ENCODE data around the gene COMMD9.
"Not testable (repeated sequence)": the region's sequence is repeated elsewhere in the genome, so short reads cannot be mapped to it uniquely, and the experiment has no call there.

The COMMD9 gene

GRCh38 chr11:36289226-36289852 is at the start of gene COMMD9:
Gene COMMD9, minus strand, starts transcription at chr11:36289424. Its CDS starts 12 bp downstream, at chr11:36289412.
- H3K36me3 Mint-ChIP-seq (ENCODE audit: low read depth): no peaks in the 10 kb centered on the region
- peak within 1 kb of the TSS; percentile 86 for H3K27ac Mint-ChIP-seq
- peak within 1 kb of the TSS; percentile 94 for H3K4me3 Mint-ChIP-seq
- H3K9me3 Mint-ChIP-seq: no peaks in the 10 kb centered on the region
- H3K27me3 Mint-ChIP-seq: no peaks in the 10 kb centered on the region
- H3K4me1 Mint-ChIP-seq (ENCODE audit: low read depth): peaks cover 40% of the 10 kb centered on the region

DNA sequence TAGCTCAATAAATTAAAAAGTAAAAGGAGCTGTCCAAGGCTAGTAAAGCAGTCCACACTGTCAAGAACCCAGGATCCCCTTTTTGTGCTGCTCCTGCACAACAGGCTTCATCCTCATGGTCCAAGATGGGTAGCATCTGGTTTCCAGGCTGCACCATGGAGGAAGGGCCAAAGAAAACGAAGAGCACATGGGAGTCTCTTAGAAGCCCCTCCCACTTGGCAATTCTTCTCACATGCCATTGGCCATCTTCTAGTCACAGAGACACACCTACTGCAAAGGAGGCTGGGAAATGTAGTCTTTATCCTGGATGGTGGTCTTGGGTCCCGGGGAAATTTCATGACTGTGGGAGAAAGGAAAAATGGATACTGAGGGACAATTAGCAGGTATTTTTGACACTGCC is 44.7 kb upstream of the COMMD9 start:
- Mint-ChIP-seq H3K4me1 (ENCODE audit: low read depth) (peaks cover 17% of the 10 kb centered on the region), H3K27me3 (peaks cover 23% of the 10 kb centered on the region), H3K27ac (no peak overlapping the region), H3K36me3 (ENCODE audit: low read depth) (no peaks in the 10 kb centered on the region), H3K9me3 (no peaks in the 10 kb centered on the region), H3K4me3 (no peak overlapping the region)

GRCh38 chr11:36333468-36333867 is 44.2 kb upstream of the COMMD9 start:
- Mint-ChIP-seq H3K36me3 (ENCODE audit: low read depth) (no peaks in the 10 kb centered on the region), H3K4me1 (ENCODE audit: low read depth) (peaks cover 21% of the 10 kb centered on the region), H3K27ac (no peak overlapping the region), H3K4me3 (no peak overlapping the region), H3K9me3 (no peaks in the 10 kb centered on the region), H3K27me3 (peaks cover 18% of the 10 kb centered on the region)

GRCh38 chr11:36330411-36330810 is 41.2 kb upstream of the COMMD9 start:
- no peaks in the 10 kb centered on the region for H3K9me3 Mint-ChIP-seq
- peaks cover 17% of the 10 kb centered on the region for H3K27me3 Mint-ChIP-seq
- no peaks in the 10 kb centered on the region for H3K36me3 Mint-ChIP-seq (ENCODE audit: low read depth)
- H3K4me1 Mint-ChIP-seq (ENCODE audit: low read depth): peaks cover 44% of the 10 kb centered on the region
- no peak overlapping the region for H3K4me3 Mint-ChIP-seq
- H3K27ac Mint-ChIP-seq: no peak overlapping the region

DNA sequence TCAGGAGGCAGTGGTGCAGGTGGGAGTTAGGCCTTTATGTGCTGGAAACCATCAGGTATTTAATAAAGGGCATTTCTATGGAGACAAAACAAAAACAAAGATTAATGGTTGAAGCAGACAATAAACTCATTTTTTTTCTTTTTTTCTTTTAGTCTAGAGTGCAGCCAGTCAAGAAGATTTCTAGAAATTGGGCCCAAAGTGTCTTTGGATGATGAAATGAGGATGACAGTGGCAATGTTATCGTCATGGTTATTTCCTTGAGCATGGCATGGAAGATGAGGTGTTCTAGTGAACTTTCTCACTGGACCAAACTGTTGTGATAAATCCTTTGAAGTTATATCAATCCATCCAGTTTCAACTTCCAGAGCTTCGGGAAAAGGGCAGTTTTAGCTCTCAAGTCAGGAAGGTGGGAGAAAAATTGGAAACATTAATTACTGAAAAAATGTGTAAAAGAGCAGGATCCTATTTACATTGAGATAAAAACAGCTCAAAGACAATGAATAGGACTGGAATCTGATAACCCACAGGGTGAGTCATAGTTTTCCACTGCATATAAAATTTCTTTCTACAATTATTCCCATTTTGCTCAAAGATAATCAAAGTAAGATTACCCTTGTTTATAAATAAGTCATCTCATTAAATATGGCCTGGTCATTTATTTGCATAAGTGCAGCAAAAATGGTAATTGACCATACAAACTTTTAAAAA is 39.9 kb upstream of the COMMD9 start:
- Mint-ChIP-seq H3K27ac (peak overlapping the region; percentile 65), H3K4me1 (ENCODE audit: low read depth) (peaks cover 44% of the 10 kb centered on the region), H3K27me3 (peaks cover 19% of the 10 kb centered on the region), H3K9me3 (no peaks in the 10 kb centered on the region), H3K36me3 (ENCODE audit: low read depth) (no peaks in the 10 kb centered on the region), H3K4me3 (no peak overlapping the region)

DNA sequence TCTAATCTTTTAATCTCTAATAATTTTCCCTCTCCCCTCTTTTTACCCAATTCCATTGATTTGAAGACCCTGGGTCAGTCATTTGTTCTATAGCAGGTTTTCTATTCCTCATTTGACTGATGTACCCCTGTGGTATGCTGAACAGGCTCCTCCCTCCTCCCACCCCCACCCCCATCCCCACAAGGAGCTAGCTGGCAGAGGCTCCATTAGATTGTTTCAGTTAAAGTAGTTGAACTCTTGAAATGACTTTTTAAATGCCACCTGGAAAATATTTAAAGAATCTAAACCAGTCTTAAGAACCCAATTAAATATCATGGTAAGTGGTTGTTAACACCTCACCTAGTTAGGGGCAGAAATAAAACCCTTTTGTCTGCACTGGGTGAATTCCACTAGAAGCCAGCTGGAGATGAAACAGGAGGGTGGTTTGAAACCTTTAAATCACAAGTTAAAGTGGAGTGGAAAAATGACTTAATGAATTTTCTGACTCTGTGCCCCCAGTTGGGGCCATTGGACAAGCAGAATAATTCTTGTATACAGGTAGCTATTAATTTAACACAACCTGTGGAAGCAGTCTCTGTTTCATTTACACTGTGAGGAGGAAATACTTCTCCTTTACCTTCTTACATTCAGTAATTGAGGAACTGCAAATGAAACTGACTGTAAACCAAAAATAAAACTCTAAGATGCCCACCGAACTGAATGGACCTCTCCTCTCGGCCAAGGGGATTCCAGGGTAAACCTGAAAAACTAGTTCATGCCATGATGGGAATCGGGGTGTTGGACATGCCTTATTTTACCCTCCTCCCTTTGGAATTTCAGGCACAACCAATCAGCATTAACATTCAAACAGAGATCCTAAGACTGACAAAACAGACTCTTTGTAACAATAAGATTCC is 37.5 kb upstream of the COMMD9 start:
- Mint-ChIP-seq H3K4me1 (ENCODE audit: low read depth) (peaks cover 44% of the 10 kb centered on the region), H3K9me3 (no peaks in the 10 kb centered on the region), H3K36me3 (ENCODE audit: low read depth) (no peaks in the 10 kb centered on the region), H3K27ac (peak overlapping the region; percentile 87), H3K27me3 (peaks cover 20% of the 10 kb centered on the region), H3K4me3 (peak overlapping the region; percentile 52)

- not testable (repeated sequence) for H3K27ac Mint-ChIP-seq; H3K4me3 Mint-ChIP-seq; H3K36me3 Mint-ChIP-seq (ENCODE audit: low read depth); H3K9me3 Mint-ChIP-seq
- Mint-ChIP-seq H3K27me3 (peaks cover 20% of the 10 kb centered on the region), H3K4me1 (ENCODE audit: low read depth) (peaks cover 42% of the 10 kb centered on the region)
Measured at GRCh38 chr11:36325403-36325802, 36.2 kb upstream of the COMMD9 start.

GRCh38 chr11:36324956-36325355 is 35.7 kb upstream of the COMMD9 start:
- not testable (repeated sequence) for H3K36me3 Mint-ChIP-seq (ENCODE audit: low read depth); H3K27ac Mint-ChIP-seq; H3K9me3 Mint-ChIP-seq; H3K4me3 Mint-ChIP-seq
- Mint-ChIP-seq H3K4me1 (ENCODE audit: low read depth) (peaks cover 37% of the 10 kb centered on the region), H3K27me3 (peaks cover 15% of the 10 kb centered on the region)

GRCh38 chr11:36317992-36318391 is 28.8 kb upstream of the COMMD9 start:
- no peak overlapping the region for H3K4me3 Mint-ChIP-seq
- H3K4me1 Mint-ChIP-seq (ENCODE audit: low read depth): peaks cover 4% of the 10 kb centered on the region
- peaks cover 48% of the 10 kb centered on the region for H3K27me3 Mint-ChIP-seq
- no peaks in the 10 kb centered on the region for H3K9me3 Mint-ChIP-seq
- H3K27ac Mint-ChIP-seq: no peak overlapping the region
- H3K36me3 Mint-ChIP-seq (ENCODE audit: low read depth): no peaks in the 10 kb centered on the region

DNA sequence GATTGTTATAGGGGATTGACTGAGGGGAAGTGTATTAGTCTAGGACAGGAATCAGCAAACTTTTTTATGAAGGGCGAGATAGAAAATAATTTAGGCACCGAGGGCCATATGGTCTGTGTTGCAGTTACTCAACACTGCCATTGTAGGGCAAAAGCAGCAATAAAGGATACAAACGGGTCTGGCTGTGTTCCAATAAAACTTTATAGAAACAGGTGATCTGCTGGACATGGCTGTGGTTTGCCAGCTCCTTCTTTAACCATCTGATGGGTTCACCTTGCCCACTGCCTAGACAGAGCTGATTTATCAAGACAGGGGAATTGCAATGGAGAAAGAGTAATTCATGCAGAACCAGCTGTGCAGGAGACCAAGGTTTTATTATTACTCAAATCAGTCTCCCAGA is 26.8 kb upstream of the COMMD9 start:
- Mint-ChIP-seq H3K4me1 (ENCODE audit: low read depth) (peaks cover 11% of the 10 kb centered on the region), H3K36me3 (ENCODE audit: low read depth) (no peaks in the 10 kb centered on the region), H3K27ac (no peak overlapping the region), H3K9me3 (no peaks in the 10 kb centered on the region), H3K27me3 (peaks cover 55% of the 10 kb centered on the region), H3K4me3 (no peak overlapping the region)

DNA sequence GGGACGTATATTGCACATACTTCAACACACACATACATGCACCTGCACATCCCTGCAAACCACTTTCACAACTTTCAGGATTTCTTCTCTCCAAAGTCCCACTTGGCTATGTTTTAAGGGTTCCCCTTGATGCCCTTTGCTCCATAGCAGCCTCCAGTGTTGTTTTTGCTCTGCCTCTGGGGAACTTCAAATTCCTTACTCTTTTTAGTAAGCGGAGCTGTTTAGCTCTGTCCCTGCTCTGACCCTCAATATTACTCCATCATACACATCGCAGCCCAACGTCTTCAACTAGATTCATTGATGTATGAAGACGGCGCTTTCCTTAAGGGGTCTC is 25.2 kb upstream of the COMMD9 start:
- H3K36me3 Mint-ChIP-seq (ENCODE audit: low read depth): no peaks in the 10 kb centered on the region
- H3K4me3 Mint-ChIP-seq: no peak overlapping the region
- H3K27me3 Mint-ChIP-seq: peaks cover 63% of the 10 kb centered on the region
- peaks cover 11% of the 10 kb centered on the region for H3K4me1 Mint-ChIP-seq (ENCODE audit: low read depth)
- no peaks in the 10 kb centered on the region for H3K9me3 Mint-ChIP-seq
- H3K27ac Mint-ChIP-seq: no peak overlapping the region

DNA sequence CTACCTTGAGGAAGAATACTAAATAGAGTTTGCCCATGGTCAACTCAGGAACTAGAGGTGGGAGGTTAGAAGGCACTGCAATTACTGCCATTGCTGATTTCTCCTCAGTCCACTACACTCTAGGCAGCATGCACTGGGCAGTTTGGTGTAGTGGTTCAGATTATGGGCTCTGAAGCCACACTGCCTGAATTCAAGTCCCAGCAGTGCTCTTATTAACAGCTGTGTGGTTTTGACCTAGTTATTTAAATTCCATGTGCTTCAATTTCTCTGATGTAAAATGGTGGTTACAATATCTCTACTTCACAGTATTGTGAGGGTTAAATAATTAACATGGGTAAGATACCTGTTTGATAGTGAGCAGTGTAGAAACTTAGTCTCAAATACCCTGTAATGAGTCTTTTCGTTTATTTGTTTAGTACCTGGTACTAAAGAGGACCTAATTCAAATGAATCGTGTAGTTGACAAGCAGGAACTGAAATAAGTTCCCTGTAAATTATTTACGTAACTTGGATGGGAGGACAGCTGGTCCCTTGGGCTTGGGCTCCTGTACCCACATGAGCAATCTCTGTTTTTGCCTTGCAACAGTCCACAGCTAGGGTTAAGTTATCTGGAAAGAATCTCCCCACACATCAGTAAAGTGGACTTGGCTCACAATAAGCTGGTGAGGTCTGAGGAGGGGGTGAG is 24.7 kb upstream of the COMMD9 start:
- Mint-ChIP-seq H3K4me1 (ENCODE audit: low read depth) (peaks cover 11% of the 10 kb centered on the region), H3K36me3 (ENCODE audit: low read depth) (no peaks in the 10 kb centered on the region), H3K4me3 (no peak overlapping the region), H3K27me3 (peaks cover 68% of the 10 kb centered on the region), H3K27ac (no peak overlapping the region), H3K9me3 (peaks cover 4% of the 10 kb centered on the region)

- Mint-ChIP-seq H3K36me3 (ENCODE audit: low read depth) (no peaks in the 10 kb centered on the region), H3K4me3 (no peak overlapping the region), H3K27me3 (peaks cover 65% of the 10 kb centered on the region), H3K4me1 (ENCODE audit: low read depth) (peaks cover 11% of the 10 kb centered on the region), H3K9me3 (peaks cover 6% of the 10 kb centered on the region), H3K27ac (no peak overlapping the region)
Measured at GRCh38 chr11:36312611-36313472, 23.6 kb upstream of the COMMD9 start.
